ENCODE measurements around the gene CARD14. TPM values are rescaled to one million over a fixed set of nuclear protein-coding genes. Genes with fewer than 3 reads are reported as not detected.
"Not testable (repeated sequence)": the region's sequence is repeated elsewhere in the genome, so short reads cannot be mapped to it uniquely, and the experiment has no call there.

Gene CARD14
- total and polyA plus RNA-seq, 2 experiments from 2014 or later = 2.7 to 2.9 TPM

DNA sequence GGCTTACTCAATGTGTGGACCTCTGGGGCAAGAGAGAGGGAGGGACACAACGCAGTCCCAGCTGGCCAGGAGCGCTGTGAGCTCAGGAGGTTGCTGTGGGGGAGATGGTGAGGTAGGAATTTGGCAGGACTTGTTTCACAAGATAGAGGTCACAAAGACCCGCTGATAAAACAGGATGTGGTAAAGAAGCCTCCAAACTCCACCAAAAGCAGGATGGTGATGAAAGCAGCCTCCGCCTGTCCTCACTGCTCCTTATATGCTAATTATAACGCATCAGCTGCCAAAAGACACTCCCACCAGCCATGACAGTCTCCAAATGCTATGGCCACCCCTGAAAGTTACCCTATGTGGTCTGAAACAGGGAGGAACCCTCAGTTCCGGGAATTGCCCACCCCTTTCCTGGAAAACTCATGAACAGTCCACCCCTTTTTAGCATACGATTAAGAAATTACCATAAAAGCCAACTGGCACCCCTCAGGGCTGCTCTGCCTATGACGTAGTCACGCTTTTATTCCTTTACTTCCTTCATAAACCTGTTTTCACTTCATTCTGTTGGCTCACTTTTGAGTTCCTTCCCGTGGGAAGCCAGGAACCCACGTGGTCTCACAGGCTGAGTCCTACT lies 17.6 kb upstream of the CARD14 start:
- H3K27ac ChIP-seq = no peak overlapping the region
- peak in 1 of 2 donors; percentile 95 for DNase-seq (ENCODE audit: low read depth in 1 of 2, low spot score in 1 of 2)
- TF ChIP-seq, protein P1, sequence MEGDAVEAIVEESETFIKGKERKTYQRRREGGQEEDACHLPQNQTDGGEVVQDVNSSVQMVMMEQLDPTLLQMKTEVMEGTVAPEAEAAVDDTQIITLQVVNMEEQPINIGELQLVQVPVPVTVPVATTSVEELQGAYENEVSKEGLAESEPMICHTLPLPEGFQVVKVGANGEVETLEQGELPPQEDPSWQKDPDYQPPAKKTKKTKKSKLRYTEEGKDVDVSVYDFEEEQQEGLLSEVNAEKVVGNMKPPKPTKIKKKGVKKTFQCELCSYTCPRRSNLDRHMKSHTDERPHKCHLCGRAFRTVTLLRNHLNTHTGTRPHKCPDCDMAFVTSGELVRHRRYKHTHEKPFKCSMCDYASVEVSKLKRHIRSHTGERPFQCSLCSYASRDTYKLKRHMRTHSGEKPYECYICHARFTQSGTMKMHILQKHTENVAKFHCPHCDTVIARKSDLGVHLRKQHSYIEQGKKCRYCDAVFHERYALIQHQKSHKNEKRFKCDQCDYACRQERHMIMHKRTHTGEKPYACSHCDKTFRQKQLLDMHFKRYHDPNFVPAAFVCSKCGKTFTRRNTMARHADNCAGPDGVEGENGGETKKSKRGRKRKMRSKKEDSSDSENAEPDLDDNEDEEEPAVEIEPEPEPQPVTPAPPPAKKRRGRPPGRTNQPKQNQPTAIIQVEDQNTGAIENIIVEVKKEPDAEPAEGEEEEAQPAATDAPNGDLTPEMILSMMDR (IDR thresholded peaks at IDR 0.05; ENCODE audit: low read depth, low read length) = no peak

DNA sequence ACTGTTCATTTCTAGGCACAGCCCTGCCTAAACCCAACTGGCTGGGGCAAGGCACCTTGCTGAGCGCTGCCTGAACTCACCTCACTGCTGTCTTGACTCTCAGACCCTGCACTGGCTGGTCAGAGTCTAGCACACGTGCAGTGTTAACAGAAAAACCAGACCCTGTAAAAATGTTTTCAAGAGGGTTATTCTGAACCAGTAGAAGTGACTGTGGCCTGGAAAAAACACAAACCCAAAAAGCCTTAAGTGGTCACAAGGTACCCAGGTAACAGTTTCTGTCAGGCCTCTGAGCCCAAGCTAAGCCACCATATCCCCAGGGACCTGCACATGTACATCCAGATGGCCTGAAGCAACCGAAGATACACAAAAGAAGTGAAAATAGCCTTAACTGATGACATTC lies 16.8 kb upstream of the CARD14 start:
- no peak for DNase-seq (ENCODE audit: low read depth in 1 of 2, low spot score in 1 of 2)
- no peaks in the 10 kb centered on the region for H3K9me3 ChIP-seq (ENCODE audit: low read depth)
- no peak overlapping the region for H3K27ac ChIP-seq
- H3K36me3 ChIP-seq = no peaks in the 10 kb centered on the region
- H3K4me1 ChIP-seq (ENCODE audit: low read depth) = no peaks in the 10 kb centered on the region
- H3K27me3 ChIP-seq = no peaks in the 10 kb centered on the region
- no peak overlapping the region for H3K4me3 ChIP-seq
- TF ChIP-seq, protein P1 (IDR thresholded peaks at IDR 0.05; ENCODE audit: low read depth, low read length) = no peak

More for the DNA sequence above, 17.6 kb upstream of the CARD14 start:
- Histone ChIP-seq H3K36me3 (no peaks in the 10 kb centered on the region), H3K4me3 (no peak overlapping the region), H3K9me3 (ENCODE audit: low read depth) (no peaks in the 10 kb centered on the region), H3K4me1 (ENCODE audit: low read depth) (no peaks in the 10 kb centered on the region), H3K27me3 (no peaks in the 10 kb centered on the region)

DNA sequence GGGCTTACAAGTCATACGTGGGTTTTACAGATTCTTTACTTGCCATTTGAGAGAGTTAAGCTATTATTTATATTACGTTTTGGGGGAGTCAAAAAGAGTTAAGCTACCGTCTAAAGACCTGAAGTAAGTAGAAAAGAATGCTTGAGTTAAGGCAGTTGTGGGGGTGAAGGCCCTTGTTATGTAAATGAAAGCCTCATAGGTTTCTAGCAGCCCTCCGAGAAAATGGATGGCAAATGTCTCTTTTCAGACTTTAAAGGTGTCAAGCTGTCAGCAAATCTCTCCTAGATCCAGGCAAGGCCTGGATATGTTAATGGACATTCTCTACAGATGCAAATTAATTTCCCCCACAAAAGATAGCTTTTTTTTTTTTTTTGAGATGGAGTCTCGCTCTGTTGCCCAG lies 15.7 kb upstream of the CARD14 start:
- Histone ChIP-seq H3K9me3 (ENCODE audit: low read depth) (no peaks in the 10 kb centered on the region), H3K4me3 (no peak overlapping the region), H3K27ac (no peak overlapping the region), H3K36me3 (no peaks in the 10 kb centered on the region), H3K27me3 (no peaks in the 10 kb centered on the region), H3K4me1 (ENCODE audit: low read depth) (no peaks in the 10 kb centered on the region)
- DNase-seq (ENCODE audit: low read depth in 1 of 2, low spot score in 1 of 2) = no peak
- TF ChIP-seq, protein P1 (IDR thresholded peaks at IDR 0.05; ENCODE audit: low read depth, low read length) = no peak

DNA sequence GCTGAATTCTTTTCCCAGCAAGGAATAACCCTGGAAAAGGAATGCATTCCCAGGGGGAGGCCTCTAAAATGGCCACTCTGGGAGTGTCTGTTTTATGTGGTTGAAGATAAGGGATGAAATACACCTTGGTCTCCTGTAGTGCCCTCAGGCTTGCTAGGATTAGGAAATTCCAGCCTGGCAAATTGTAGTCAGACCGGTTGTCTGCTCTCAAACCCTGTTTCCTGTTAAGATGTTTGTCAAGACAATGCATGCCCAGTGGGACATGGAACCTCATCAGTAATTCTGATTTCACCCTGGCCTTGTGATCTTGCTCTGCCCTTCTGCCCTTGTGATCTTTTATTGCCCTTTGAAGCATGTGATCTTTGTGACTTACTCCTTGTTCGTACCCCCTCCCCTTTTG lies 14.2 kb upstream of the CARD14 start:
- not testable (repeated sequence) for H3K27ac ChIP-seq; H3K27me3 ChIP-seq; H3K4me1 ChIP-seq (ENCODE audit: low read depth); H3K4me3 ChIP-seq; H3K36me3 ChIP-seq; H3K9me3 ChIP-seq (ENCODE audit: low read depth); DNase-seq (ENCODE audit: low read depth in 1 of 2, low spot score in 1 of 2)

DNA sequence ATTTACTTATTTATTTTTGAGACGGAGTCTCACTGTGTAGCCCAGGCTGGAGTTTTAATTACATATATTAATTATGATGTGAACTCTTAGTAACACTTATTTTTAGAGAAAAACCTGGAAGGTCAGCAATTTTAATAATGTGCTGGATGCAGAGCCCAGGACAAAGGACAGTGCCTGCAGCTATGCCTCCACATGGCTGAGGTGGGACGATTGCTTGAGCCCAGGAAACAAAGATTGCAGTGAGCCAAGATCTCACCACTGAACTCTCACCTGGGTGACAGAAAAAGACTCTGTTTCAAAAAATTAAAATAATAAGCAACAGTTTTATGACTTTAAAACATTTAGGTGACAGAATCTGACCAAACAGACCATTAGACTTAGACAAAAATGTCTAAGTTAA lies 11.0 kb upstream of the CARD14 start:
- H3K27me3 ChIP-seq = no peaks in the 10 kb centered on the region
- no peaks in the 10 kb centered on the region for H3K4me1 ChIP-seq (ENCODE audit: low read depth)
- no peak for DNase-seq (ENCODE audit: low read depth in 1 of 2, low spot score in 1 of 2)
- H3K9me3 ChIP-seq (ENCODE audit: low read depth) = no peaks in the 10 kb centered on the region
- H3K27ac ChIP-seq = no peak overlapping the region
- no peaks in the 10 kb centered on the region for H3K36me3 ChIP-seq
- TF ChIP-seq, protein P1 (IDR thresholded peaks at IDR 0.05; ENCODE audit: low read depth, low read length) = no peak
- no peak overlapping the region for H3K4me3 ChIP-seq

DNA sequence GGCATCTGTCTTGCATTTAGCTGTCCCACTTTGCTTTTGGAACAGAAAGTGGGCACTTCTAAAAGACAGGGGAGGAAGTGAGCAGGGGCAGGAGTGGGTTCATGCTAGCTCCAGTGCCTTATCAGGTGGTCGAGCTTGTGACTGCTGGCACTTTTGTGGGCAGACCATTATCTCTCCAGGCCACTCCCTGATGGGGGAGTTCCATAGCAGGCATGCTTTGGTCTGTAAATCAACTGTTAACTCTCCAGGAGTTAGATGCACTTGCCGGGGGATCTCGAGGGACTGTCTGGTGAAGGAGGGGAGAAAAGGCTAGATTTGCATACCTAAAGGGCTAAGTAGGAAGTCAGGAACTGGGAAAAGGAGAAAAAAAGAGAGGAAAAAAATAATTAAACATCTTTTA lies 9.3 kb upstream of the CARD14 start:
- H3K36me3 ChIP-seq = no peaks in the 10 kb centered on the region
- no peak overlapping the region for H3K4me3 ChIP-seq
- H3K27me3 ChIP-seq = no peaks in the 10 kb centered on the region
- H3K4me1 ChIP-seq (ENCODE audit: low read depth) = no peaks in the 10 kb centered on the region
- TF ChIP-seq, protein P1 (IDR thresholded peaks at IDR 0.05; ENCODE audit: low read depth, low read length) = no peak
- no peak for DNase-seq (ENCODE audit: low read depth in 1 of 2, low spot score in 1 of 2)
- no peaks in the 10 kb centered on the region for H3K9me3 ChIP-seq (ENCODE audit: low read depth)
- no peak overlapping the region for H3K27ac ChIP-seq

All from cardiac muscle cell (in vitro differentiated cells and primary cell).